ENCODE measurements around the gene NRM. TPM values are rescaled to one million over a fixed set of nuclear protein-coding genes. Genes with fewer than 3 reads are reported as not detected.
"Not testable (repeated sequence)": the region's sequence is repeated elsewhere in the genome, so short reads cannot be mapped to it uniquely, and the experiment has no call there.

NRM gene
- total RNA-seq, 2 experiments from 2014 or later: 21.0 to 22.0 TPM

GRCh38 chr6:30719791-30720737 lies 29.3 kb upstream of the NRM start, which contains the start of gene TUBB:
TSS of gene TUBB (plus strand) at chr6:30720352. CDS start at chr6:30720507, 155 bp downstream.
- H3K27me3 Mint-ChIP-seq: no peaks in the 10 kb centered on the region
- peaks cover 48% of the 10 kb centered on the region for H3K4me1 Mint-ChIP-seq (ENCODE audit: low read depth)
- no peak for TF ChIP-seq CTCF (IDR thresholded peaks at IDR 0.05)
- ChIA-PET CTCF (interaction anchor here (1.6 to 25.8 kb wide), 5 partner anchors 10 to 105 kb away, joined by 6 to 704 read pairs (median 54); partner anchors contain the start of genes DHX16 and NRM), POLR2A (interaction anchor here (0.6 to 22.1 kb wide), 10 partner anchors 14 to 163 kb away, joined by 3 to 500 read pairs (median 20); partner anchors contain the start of genes DHX16, GNL1, IER3 and MRPS18B)
- ATAC-seq (peak; percentile 68), DNase-seq (peak; percentile 98)
- peak within 1 kb of the TSS; percentile 100 for H3K27ac Mint-ChIP-seq
- no peaks in the 10 kb centered on the region for H3K9me3 Mint-ChIP-seq
- H3K4me3 Mint-ChIP-seq: peak within 1 kb of the TSS; percentile 80
- H3K36me3 Mint-ChIP-seq (ENCODE audit: low read depth): peaks cover 68% of the 10 kb centered on the region
- intact Hi-C loops (cut with micrococcal nuclease): loop anchor here (2.0 kb wide), 1 partner anchor 103 kb away; the partner anchor contains the start of genes MRPS18B and PPP1R10

- Mint-ChIP-seq H3K27ac (peak overlapping the region; percentile 100), H3K4me3 (peak overlapping the region; percentile 80), H3K4me1 (ENCODE audit: low read depth) (peaks cover 47% of the 10 kb centered on the region), H3K27me3 (no peaks in the 10 kb centered on the region), H3K36me3 (ENCODE audit: low read depth) (peaks cover 68% of the 10 kb centered on the region), H3K9me3 (no peaks in the 10 kb centered on the region)
- DNase-seq (no peak), ATAC-seq (no peak)
- CTCF ChIA-PET: interaction anchor here (0.6 to 25.8 kb wide), 3 partner anchors 11 to 54 kb away, joined by 3 to 704 read pairs (median 60); partner anchors contain the start of gene DHX16
- POLR2A ChIA-PET: interaction anchor here (1.0 to 22.1 kb wide), 7 partner anchors 14 to 153 kb away, joined by 3 to 500 read pairs (median 66); partner anchors contain the start of genes DHX16, MRPS18B, NRM and PPP1R10
- intact Hi-C loops (cut with micrococcal nuclease): no loop called here
- TF ChIP-seq CTCF (IDR thresholded peaks at IDR 0.05): no peak
Measured at GRCh38 chr6:30719356-30719755, 28.6 kb upstream of the NRM start.

- ChIA-PET CTCF (interaction anchor here (1.0 to 25.8 kb wide), 5 partner anchors 12 to 41 kb away, joined by 3 to 704 read pairs (median 6); partner anchors contain the start of gene DHX16), POLR2A (interaction anchor here (0.8 to 22.1 kb wide), 9 partner anchors 16 to 148 kb away, joined by 3 to 500 read pairs (median 27); partner anchors contain the start of genes DHX16, FLOT1, MRPS18B and NRM)
- ATAC-seq, H3K27me3 Mint-ChIP-seq, H3K9me3 Mint-ChIP-seq, DNase-seq: not testable (repeated sequence)
- peak; percentile 49 for TF ChIP-seq CTCF (IDR thresholded peaks at IDR 0.05)
- intact Hi-C loops (cut with micrococcal nuclease): loop anchor here (1.0 kb wide), 1 partner anchor 36 kb away; no protein-coding TSS in a partner anchor
- Mint-ChIP-seq H3K4me1 (ENCODE audit: low read depth) (peaks cover 36% of the 10 kb centered on the region), H3K36me3 (ENCODE audit: low read depth) (peaks cover 66% of the 10 kb centered on the region), H3K27ac (peak overlapping the region; percentile 100), H3K4me3 (peak overlapping the region; percentile 80)
Measured at GRCh38 chr6:30717845-30718720, 27.3 kb upstream of the NRM start.

GRCh38 chr6:30717129-30717844 lies 26.5 kb upstream of the NRM start, which contains the start of gene MDC1:
TSS of gene MDC1 (minus strand) at chr6:30717281. CDS start at chr6:30715175, 2,106 bp downstream.
- no peak for TF ChIP-seq CTCF (IDR thresholded peaks at IDR 0.05)
- no peaks in the 10 kb centered on the region for H3K27me3 Mint-ChIP-seq
- ChIA-PET POLR2A (interaction anchor here (0.7 to 22.1 kb wide), 9 partner anchors 9 to 147 kb away, joined by 3 to 500 read pairs (median 6); partner anchors contain the start of genes DHX16, MRPS18B, NRM and PPP1R10), CTCF (interaction anchor here (0.8 to 25.8 kb wide), 6 partner anchors 14 to 370 kb away, joined by 3 to 704 read pairs (median 5); partner anchors contain the start of gene DHX16)
- H3K4me1 Mint-ChIP-seq (ENCODE audit: low read depth): peaks cover 37% of the 10 kb centered on the region
- peaks cover 66% of the 10 kb centered on the region for H3K36me3 Mint-ChIP-seq (ENCODE audit: low read depth)
- intact Hi-C loops (cut with micrococcal nuclease): loop anchor here (1.0 kb wide), 1 partner anchor 35 kb away; no protein-coding TSS in a partner anchor
- peak within 1 kb of the TSS; percentile 99 for H3K27ac Mint-ChIP-seq
- H3K4me3 Mint-ChIP-seq: peak within 1 kb of the TSS; percentile 80
- DNase-seq (peak; percentile 100), ATAC-seq (peak; percentile 78)
- no peaks in the 10 kb centered on the region for H3K9me3 Mint-ChIP-seq
